ENCODE measurements around the gene RXFP3.
"Not testable (repeated sequence)": the region's sequence is repeated elsewhere in the genome, so short reads cannot be mapped to it uniquely, and the experiment has no call there.

The RXFP3 gene

DNA sequence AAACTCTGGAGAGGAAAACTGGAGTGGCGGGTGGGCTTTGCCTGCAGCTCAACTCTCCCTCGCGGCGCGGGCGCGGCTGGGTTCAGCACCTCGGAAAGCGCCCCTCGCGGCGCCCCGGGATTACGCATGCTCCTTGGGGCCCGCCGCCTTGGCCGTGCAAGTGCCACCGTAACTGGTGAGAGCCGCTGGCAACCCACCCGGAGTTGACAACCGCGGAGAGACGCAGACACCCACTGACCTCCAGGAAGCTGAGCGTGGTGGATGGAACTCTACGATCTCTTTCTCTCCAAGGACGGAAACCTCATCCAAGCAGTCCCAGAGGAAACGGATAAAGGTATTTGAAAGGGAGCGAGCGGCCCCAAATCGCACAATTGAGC lies 194 bp upstream of the RXFP3 start:
- DNase-seq (ENCODE audit: low read depth in 3 of 3) = no peak

- no peak for DNase-seq (ENCODE audit: low read depth in 3 of 3)
These were observed 976 bp downstream of the RXFP3 start for GRCh38 chr5:33937017-33937706.

DNA sequence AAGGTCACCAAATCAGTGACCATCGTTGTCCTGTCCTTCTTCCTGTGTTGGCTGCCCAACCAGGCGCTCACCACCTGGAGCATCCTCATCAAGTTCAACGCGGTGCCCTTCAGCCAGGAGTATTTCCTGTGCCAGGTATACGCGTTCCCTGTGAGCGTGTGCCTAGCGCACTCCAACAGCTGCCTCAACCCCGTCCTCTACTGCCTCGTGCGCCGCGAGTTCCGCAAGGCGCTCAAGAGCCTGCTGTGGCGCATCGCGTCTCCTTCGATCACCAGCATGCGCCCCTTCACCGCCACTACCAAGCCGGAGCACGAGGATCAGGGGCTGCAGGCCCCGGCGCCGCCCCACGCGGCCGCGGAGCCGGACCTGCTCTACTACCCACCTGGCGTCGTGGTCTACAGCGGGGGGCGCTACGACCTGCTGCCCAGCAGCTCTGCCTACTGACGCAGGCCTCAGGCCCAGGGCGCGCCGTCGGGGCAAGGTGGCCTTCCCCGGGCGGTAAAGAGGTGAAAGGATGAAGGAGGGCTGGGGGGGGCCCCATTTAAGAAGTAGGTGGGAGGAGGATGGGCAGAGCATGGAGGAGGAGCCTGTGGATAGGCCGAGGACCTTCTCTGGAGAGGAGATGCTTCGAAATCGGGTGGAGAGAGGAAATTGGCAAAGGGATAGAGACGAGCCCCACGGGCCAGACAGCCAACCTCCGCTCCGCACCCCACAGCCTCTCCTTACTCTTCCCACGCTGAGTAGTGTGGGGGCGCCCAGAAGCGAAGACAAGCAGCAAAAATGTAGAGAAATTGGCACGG lies 1.7 kb downstream of the RXFP3 start:
- DNase-seq (ENCODE audit: low read depth in 3 of 3) = no peak

DNA sequence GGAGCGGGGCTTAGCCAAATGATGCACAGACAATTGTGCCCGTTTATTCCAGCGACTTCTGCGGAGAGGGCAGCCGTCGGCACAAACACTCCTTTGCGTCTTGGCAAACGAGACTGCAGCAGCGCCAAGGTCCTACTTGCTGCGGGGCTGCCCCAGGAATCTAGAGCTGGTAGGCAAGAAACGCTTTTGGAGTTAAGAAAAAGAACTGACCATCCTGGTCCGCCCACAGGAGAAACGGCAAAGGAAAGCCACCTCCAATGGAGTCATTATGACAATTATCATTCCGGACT lies 2.3 kb downstream of the RXFP3 start:
- no peak for DNase-seq (ENCODE audit: low read depth in 3 of 3)

- DNase-seq (ENCODE audit: low read depth in 3 of 3) = no peak
These were observed 2.7 kb downstream of the RXFP3 start for GRCh38 chr5:33938881-33939280.

DNA sequence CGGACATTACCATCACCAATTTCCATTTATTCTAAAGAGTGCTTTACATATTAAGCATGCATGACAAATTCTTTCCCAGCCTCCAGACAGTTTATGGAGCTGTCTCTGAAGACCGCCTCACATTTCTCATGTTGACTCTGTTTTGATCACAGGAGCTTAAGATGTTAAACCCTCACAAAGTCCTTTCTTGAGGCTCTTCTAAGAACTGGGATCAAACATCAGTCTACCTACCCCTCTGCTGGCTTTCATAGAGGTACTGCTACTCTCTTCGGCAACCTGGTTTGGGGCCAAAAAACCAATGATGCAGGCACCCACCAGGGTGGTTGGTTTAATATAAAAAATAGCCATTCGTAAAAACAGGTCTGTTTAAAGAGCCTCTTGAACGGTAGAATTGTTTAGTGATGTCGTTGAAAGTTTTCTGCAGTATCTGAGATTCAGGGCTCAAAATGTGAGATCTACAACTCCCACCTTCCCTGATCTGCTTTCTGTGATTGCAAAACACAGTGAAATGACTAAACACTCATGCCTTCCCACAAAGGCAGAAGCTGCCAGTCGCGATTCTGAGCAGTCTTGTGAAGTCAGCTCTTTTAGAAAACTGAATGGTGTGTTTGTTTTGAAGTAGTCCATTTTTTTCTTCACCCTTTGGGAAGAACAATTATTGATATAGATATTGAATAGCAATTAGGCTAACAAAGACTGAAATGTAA lies 3.5 kb downstream of the RXFP3 start:
- DNase-seq (ENCODE audit: low read depth in 3 of 3) = no peak

DNA sequence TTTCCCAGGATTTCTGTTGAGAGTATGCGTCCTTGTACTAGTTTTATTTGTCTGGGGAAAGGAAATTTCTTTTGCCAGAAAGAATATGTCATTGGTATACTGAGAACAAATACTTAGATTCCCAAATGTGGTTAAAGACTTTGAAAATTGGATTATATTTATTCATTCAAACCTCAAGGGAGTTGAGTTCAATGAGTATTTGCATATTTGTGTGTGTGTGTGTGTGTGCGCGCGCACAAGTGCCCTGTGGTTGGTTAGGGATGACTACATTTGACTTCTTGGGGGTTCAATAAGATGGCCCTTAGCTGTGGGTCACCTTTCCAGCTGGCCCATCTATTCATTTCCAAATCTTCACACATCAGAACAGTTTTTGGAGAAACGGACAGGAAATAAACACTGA lies 4.9 kb downstream of the RXFP3 start:
- DNase-seq (ENCODE audit: low read depth in 3 of 3) = no peak

DNA sequence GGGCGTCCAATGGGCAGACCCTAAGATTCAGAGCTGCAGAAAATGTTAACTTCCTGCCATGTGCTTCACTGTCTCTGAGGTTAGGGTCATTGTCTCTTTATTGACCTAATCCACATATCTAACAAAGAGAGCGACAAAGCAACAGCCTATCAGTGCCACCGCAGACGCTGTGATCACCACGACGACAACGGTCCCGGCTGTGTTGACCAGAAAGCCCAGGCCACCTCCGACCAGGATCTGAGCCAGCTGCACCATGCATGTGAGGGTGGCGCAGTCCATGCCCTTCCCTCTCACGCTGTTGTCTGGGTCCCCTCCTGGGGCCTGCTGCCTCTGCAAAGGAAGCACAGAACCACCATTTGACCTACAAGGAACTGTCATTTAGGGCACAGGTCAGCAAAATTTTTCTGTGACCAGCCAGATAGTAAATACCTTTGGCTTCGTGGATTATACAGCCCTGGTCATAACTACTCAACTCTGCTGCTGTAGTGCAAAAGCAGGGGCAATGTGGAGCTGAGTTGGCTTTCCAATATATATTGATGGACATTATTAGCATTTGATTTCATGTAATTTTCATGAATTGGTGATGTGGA lies 8.5 kb downstream of the RXFP3 start:
- no peak for DNase-seq (ENCODE audit: low read depth in 3 of 3)

DNA sequence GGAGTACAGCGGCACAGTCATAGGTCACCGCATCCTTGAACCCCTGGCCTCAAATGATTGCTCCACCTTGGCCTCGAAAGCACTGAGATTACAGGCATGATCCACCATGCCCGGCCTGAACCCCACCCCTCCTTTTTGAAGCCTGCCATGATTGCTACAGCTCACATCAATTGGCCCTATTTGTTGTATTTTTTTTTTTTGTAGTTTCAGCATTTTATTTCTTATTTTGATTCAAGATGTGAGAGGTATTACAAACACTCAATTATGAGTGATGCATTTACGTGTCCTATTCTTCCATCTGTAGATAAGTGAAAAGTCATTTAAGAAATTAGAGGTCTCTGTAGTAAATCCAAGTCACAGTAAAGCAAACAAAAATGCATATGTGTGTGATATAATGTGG lies 16.0 kb downstream of the RXFP3 start:
- not testable (repeated sequence) for DNase-seq (ENCODE audit: low read depth in 3 of 3)

DNA sequence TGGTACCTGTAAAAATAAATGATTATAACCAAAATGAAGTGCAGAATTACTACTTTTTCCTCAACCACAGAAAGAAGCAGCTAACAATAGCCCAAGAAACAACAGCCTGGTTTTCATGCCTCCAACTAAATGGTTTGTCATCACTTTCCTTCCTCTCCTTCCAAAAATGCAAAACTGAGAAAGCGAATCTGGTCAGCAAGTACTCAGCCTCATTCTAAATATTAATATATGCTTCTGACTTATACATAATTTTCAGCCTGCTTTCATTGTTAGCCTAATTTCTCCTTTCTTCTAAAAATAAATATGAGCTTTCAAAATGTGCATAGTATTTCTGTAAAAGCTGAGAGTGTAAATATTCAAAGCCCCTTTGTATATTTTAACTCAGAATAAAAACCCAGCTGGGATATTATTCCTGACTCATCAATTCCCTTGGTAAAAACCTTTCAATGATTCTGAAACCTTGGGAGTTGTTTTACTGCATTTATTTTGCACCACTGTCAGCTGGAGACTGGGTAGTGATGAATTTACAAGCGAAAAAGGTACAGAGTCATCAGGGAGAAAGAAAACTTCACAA lies 21.5 kb downstream of the RXFP3 start:
- no peak for DNase-seq (ENCODE audit: low read depth in 3 of 3)

DNA sequence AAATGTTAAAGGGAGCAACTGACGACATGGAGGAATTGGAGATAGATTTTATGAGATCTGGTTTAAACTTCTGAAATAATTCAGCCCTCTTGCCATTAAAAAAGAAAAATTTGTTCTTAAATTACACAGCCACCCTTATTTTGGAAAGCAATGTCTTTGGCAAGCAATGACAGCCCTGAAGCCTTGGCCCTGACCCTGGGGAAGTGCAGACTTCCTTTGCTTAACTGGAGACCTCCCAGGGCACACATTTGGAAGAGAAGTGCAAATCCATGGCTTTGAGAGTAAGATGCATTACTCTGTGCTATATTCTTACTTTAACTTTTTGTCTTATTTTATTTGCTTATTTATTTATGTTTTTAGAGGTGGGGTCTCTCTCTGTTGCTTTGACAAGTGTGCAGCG lies 22.0 kb downstream of the RXFP3 start:
- DNase-seq (ENCODE audit: low read depth in 3 of 3) = no peak

DNA sequence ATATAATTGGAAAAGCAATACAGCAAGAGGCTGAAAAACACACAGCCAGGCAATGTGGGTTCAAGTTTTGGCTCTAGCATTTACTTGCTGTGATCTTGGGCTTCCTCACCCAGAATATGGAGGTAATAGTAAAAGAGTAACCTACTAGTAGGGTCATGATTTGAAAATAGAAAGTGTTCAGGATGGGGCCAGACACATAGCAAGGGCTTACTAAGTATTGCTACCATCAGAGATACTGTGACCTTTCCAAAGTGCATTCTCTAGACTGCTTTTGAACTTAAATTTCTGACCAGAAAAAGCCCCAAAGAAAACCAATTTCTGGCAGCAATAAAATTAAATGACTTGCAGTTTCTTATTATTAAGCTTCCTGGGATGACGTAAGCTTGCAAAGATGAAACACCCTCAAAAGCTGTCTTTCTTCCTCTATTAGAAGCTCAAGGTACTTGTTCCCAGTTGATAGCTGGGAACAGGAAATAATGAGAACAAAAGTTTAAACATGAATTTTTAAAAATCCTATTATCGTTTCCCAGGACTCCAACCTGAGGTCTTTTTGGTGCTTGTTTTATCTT lies 28.0 kb downstream of the RXFP3 start:
- DNase-seq (ENCODE audit: low read depth in 3 of 3) = no peak

GRCh38 chr5:33966805-33967204 lies 30.6 kb downstream of the RXFP3 start:
- no peak for DNase-seq (ENCODE audit: low read depth in 3 of 3)

- no peak for DNase-seq (ENCODE audit: low read depth in 3 of 3)
These were observed 32.2 kb downstream of the RXFP3 start for GRCh38 chr5:33968211-33969005.

- no peak for DNase-seq (ENCODE audit: low read depth in 3 of 3)
These were observed 33.6 kb downstream of the RXFP3 start for GRCh38 chr5:33969572-33970452.

DNA sequence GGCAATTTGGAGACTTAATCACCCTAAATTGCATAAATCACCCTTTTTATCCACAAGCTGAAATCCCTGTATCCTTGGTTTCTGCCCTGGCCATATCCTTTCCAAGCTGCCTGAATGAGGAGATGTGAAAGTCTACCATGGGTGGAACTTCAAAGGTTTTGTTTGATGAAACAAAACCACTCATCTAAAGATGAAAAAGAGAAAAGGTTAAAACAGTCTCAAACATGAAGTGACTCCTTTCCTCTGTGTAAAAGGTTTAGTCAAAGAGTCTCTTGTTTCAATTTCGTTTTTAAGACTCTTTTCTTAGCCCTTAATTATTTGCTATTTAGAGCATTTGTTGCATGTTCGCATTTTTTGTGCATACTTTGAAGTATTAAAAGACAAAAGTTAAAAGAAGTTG lies 37.1 kb downstream of the RXFP3 start:
- no peak for DNase-seq (ENCODE audit: low read depth in 3 of 3)

DNA sequence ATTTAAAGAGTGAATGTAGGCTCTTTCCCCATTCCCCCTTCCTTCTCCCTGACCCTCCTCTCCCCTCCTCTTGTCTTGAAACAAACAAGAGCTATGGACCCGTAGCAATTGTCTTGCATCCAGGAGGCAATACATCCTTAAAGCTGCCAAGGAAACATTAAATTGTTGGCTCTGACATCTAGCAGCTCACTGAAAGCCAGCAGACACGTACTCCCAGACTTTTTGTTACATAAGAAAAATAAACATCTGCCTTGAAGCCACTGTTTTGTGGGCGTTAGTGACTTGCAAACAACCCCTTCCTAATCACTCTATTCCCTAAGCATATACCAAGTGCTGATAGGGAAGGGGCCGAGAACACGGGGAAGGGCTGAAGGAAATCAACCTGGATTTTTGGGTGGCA lies 39.7 kb downstream of the RXFP3 start:
- no peak for DNase-seq (ENCODE audit: low read depth in 3 of 3)

GRCh38 chr5:33976307-33976706 lies 40.1 kb downstream of the RXFP3 start:
- no peak for DNase-seq (ENCODE audit: low read depth in 3 of 3)

DNA sequence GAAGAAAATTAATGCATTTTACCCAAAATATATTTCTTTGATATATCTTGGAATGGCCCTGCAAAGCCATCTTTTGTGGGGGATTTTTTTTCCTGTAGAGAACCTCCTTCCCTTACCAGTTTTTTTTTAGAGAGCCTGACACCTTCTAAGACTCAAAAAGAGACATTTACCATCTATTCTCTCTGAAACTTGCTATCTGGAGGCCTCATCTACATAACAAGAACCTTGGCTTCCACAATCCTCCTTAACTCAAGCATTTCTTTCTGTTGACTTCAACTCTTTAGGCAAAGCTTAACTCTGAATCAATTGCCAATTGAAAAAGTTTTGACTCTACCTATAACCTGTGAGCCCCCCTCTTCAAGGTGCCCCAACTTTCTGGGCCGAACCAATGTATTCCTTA lies 42.1 kb downstream of the RXFP3 start:
- no peak for DNase-seq (ENCODE audit: low read depth in 3 of 3)

DNA sequence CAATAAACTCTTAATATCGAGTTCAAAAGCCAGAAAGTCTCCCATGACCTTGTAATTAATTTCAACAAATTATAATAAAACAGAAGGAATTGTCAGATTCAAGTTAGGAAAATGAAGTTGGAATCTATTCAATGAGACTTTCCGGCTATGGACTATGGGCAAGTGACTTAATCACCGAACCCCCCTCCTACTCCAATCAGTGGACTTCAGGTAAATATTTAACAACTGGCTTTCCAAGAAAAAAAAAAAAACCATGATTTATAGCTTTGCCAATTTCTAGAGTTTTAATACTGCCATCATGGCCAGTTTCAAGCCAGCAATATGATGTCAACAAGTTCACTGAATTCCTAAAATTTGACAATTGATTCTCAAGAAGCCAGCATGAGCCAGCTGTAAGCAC lies 43.8 kb downstream of the RXFP3 start:
- DNase-seq (ENCODE audit: low read depth in 3 of 3) = no peak

All from stimulated activated CD4-positive, alpha-beta T cell treated with anti-CD3 and anti-CD28 coated beads, TNF-alpha, amount 100 ng/mL, for 4 hours (primary cell).